ENCODE measurements around the gene TP53AIP1.

Gene TP53AIP1

GRCh38 chr11:128886406-128887124 is 56.1 kb downstream of the TP53AIP1 start:
- peaks cover 91% of the 10 kb centered on the region for H3K27me3 ChIP-seq (ENCODE audit: insufficient read depth, low read length)

More at GRCh38 chr11:128886406-128887124, 56.1 kb downstream of the TP53AIP1 start:
- H3K4me1 ChIP-seq (ENCODE audit: insufficient read depth, low read length) = peaks cover 12% of the 10 kb centered on the region
- no peaks in the 10 kb centered on the region for H3K36me3 ChIP-seq (ENCODE audit: insufficient read depth, low read length)
- no peak overlapping the region for H3K27ac ChIP-seq (ENCODE audit: low read depth, low read length)
- no peaks in the 10 kb centered on the region for H3K9me3 ChIP-seq (ENCODE audit: insufficient read depth, low read depth, low read length)
- WGBS = 52% methylated on average over 5 of the region's 5 CpGs
- H3K9ac ChIP-seq (ENCODE audit: low read depth, low read length) = no peak overlapping the region
- H3K4me3 ChIP-seq (ENCODE audit: low read length) = no peak overlapping the region
